ENCODE measurements around the gene TAF1A.

DNA sequence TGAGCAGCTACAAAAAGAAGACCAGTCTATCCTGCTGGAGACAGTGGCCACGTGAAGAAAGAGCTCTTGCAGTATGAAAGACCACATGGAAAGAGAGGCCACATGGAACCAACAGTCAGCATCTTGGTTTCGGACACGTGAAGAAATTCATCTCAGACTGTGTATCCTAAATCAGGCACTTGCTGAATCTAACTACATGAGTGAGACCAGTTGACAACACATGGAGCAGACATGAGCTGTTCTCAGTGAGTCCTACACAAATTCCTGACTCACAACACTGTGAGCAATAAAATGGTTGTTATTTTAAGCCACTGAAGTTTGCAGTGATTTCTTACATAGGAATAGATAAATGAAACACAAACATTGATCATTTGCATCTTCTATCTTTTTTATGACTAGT is 2.4 kb upstream of the TAF1A start:
- TF ChIP-seq EP300 (IDR thresholded peaks at IDR 0.05) (no peak), POLR2A (IDR thresholded peaks at IDR 0.05) (no peak)

Measured in sigmoid colon (tissue), 4 donors.